ENCODE results near the gene XIRP1.

XIRP1 gene

DNA sequence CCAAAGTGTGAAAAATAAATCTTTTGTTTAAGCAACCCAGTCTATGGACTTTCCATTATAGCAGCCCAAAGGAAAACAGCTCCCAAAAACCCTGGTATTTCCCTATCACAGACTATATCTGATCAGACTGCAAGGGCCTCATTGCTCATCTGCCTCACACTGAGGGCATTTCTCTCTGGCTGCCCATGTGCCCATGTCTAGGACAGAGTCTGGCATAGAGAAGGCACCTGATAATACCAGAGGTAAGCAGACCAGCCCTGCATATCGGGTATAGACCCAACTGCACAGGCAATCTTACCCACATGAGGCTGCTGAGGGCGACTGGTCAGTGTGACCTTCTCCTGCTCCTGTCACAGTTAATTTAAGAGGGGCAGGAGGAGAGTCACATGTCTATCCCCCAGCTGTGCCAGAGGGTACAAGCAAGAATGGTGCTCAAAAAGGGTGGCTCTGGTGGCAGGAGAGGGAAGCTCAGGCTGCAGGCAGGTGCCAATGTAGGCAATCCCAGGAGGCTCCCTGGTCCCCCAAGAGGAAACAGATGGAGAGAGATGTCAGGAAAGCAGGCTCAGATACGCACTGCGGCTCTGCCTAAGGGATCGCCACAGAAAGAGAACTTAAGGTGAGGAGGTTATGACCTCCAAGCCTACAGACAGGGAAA lies 42.1 kb downstream of the XIRP1 start:
- Mint-ChIP-seq H3K27me3 (ENCODE audit: low read depth) (no peaks in the 10 kb centered on the region), H3K9me3 (no peaks in the 10 kb centered on the region), H3K4me3 (peak overlapping the region; percentile 96), H3K36me3 (ENCODE audit: low read depth) (peaks cover 30% of the 10 kb centered on the region), H3K27ac (peak overlapping the region; percentile 97), H3K4me1 (ENCODE audit: low read depth) (peaks cover 69% of the 10 kb centered on the region)

DNA sequence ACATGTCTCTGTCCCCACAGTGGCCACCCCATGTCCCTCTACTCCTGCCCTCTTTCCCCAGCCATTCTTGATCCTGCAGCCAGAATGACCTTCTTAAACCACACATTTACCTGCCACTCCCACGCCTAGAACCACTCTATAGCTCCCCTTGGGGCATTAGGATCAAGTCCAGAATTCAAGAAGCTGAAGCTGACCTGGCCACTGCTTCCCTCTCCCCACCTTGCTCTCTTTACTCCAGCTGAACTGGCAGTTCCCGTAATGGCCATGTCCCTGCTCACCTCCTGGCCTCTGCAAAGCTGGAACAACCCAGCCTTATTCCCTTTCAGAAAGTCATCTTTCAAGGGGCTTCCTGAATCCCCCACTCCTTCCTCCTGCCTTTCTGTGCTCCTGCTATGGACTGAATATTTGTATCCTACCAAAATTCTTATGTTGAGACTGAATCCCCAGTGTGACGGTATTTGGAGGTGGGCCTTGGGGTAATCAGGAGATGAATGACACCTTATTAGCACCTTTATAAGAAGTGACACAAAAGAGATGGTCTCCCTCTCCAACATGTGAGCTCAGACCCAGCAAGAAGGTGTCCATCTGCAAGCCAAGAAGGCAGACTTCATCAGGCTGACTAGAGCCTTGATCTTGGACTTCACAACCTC lies 42.8 kb downstream of the XIRP1 start:
- Mint-ChIP-seq H3K4me3 (peak overlapping the region; percentile 96), H3K9me3 (no peaks in the 10 kb centered on the region), H3K36me3 (ENCODE audit: low read depth) (peaks cover 32% of the 10 kb centered on the region), H3K27ac (peak overlapping the region; percentile 97), H3K4me1 (ENCODE audit: low read depth) (peaks cover 69% of the 10 kb centered on the region), H3K27me3 (ENCODE audit: low read depth) (no peaks in the 10 kb centered on the region)

- no peaks in the 10 kb centered on the region for H3K9me3 Mint-ChIP-seq
- peaks cover 38% of the 10 kb centered on the region for H3K36me3 Mint-ChIP-seq (ENCODE audit: low read depth)
- H3K27ac Mint-ChIP-seq = peak overlapping the region; percentile 97
- peak overlapping the region; percentile 96 for H3K4me3 Mint-ChIP-seq
- H3K4me1 Mint-ChIP-seq (ENCODE audit: low read depth) = peaks cover 65% of the 10 kb centered on the region
- no peaks in the 10 kb centered on the region for H3K27me3 Mint-ChIP-seq (ENCODE audit: low read depth)
Observed at GRCh38 chr3:39149059-39149455, 43.3 kb downstream of the XIRP1 start.

GRCh38 chr3:39148435-39149058 lies 43.8 kb downstream of the XIRP1 start:
- Mint-ChIP-seq H3K27ac (peak overlapping the region; percentile 97), H3K27me3 (ENCODE audit: low read depth) (no peaks in the 10 kb centered on the region), H3K9me3 (no peaks in the 10 kb centered on the region), H3K4me3 (peak overlapping the region; percentile 96), H3K36me3 (ENCODE audit: low read depth) (peaks cover 42% of the 10 kb centered on the region), H3K4me1 (ENCODE audit: low read depth) (peaks cover 65% of the 10 kb centered on the region)

GRCh38 chr3:39147711-39148434 lies 44.5 kb downstream of the XIRP1 start:
- Mint-ChIP-seq H3K36me3 (ENCODE audit: low read depth) (peaks cover 47% of the 10 kb centered on the region), H3K27ac (peak overlapping the region; percentile 97), H3K9me3 (no peaks in the 10 kb centered on the region), H3K4me3 (peak overlapping the region; percentile 96), H3K27me3 (ENCODE audit: low read depth) (no peaks in the 10 kb centered on the region), H3K4me1 (ENCODE audit: low read depth) (peaks cover 65% of the 10 kb centered on the region)

DNA sequence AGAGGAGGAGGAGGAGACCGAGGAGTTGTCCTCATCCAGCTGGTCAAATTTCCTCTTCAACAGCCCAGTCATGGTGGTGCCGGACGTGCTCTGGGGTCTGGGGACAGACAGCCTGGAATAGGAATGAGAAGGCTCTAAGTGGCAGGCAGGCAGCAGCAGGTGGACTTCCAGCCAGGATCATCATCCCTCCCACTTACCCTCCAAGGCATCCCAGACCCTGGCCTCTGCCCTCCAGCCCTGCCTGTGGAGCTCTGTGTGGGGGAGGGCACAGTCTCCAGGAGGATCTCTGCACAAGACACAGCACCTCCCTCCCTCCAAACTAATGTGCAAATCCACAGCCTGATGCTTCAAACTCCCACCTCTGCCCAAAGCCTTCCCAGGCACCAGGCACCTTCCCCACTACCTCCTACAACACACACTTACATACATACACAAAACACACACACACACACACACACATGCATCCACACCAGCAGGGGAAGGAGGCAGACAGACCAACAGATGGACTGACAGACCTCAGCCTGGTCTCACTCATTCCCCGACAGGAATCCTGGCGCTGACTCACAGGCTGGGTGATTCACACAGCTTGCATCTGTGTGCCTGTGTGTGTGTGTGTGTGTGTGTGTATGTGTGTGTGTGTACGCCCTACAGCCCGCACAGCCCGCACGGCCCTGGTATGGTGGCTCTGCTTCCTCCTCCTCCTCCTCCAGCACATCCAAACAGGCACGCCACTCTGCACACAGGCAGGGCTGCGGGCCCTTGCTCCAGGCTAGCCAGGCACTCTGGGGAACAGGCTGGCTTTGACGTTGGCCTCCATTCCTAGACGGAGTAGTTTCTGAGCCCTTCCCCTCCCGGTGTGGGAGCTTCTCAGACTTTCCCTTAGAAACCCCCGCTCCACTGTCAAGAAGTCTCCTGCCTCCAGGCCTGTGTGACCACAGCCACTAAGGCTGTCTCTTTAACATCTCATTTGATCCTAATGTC lies 45.5 kb downstream of the XIRP1 start:
- H3K4me1 Mint-ChIP-seq (ENCODE audit: low read depth) = peaks cover 61% of the 10 kb centered on the region
- peak overlapping the region; percentile 96 for H3K4me3 Mint-ChIP-seq
- H3K27ac Mint-ChIP-seq = peak overlapping the region; percentile 97
- H3K9me3 Mint-ChIP-seq = no peaks in the 10 kb centered on the region
- peaks cover 46% of the 10 kb centered on the region for H3K36me3 Mint-ChIP-seq (ENCODE audit: low read depth)
- no peaks in the 10 kb centered on the region for H3K27me3 Mint-ChIP-seq (ENCODE audit: low read depth)

DNA sequence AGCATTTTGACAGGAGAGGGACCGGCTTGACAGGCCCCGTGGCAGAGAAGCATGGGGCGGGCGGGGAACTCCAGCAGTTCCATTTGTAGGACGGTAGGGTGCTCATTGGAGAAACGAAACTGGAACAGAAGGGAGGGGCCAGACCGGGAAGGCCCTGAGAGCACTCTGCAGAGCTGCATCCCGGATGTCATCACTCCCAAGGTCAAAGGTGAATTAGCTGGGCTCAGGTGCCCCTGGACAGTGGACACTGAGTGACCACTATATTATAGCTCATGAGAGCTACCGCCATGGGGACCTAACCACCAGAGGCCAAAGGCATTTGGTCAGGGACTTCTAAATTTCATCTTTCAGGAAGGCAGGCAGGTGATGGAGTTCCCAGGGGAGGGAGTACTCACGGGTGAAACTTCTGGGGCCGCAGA lies 46.3 kb downstream of the XIRP1 start:
- no peaks in the 10 kb centered on the region for H3K9me3 Mint-ChIP-seq
- H3K4me1 Mint-ChIP-seq (ENCODE audit: low read depth) = peaks cover 55% of the 10 kb centered on the region
- H3K36me3 Mint-ChIP-seq (ENCODE audit: low read depth) = peaks cover 50% of the 10 kb centered on the region
- H3K27me3 Mint-ChIP-seq (ENCODE audit: low read depth) = no peaks in the 10 kb centered on the region
- H3K27ac Mint-ChIP-seq = peak overlapping the region; percentile 97
- H3K4me3 Mint-ChIP-seq = peak overlapping the region; percentile 96

- Mint-ChIP-seq H3K9me3 (no peaks in the 10 kb centered on the region), H3K27me3 (ENCODE audit: low read depth) (no peaks in the 10 kb centered on the region), H3K4me1 (ENCODE audit: low read depth) (peaks cover 45% of the 10 kb centered on the region), H3K27ac (peak overlapping the region; percentile 26), H3K4me3 (no peak overlapping the region), H3K36me3 (ENCODE audit: low read depth) (peaks cover 53% of the 10 kb centered on the region)
Observed at GRCh38 chr3:39144748-39145380, 47.5 kb downstream of the XIRP1 start.

GRCh38 chr3:39144095-39144747 lies 48.2 kb downstream of the XIRP1 start:
- H3K36me3 Mint-ChIP-seq (ENCODE audit: low read depth) = peaks cover 58% of the 10 kb centered on the region
- H3K27me3 Mint-ChIP-seq (ENCODE audit: low read depth) = no peaks in the 10 kb centered on the region

GRCh38 chr3:39143051-39143885 lies 49.1 kb downstream of the XIRP1 start:
- no peaks in the 10 kb centered on the region for H3K9me3 Mint-ChIP-seq
- H3K27ac Mint-ChIP-seq = no peak overlapping the region
- H3K4me1 Mint-ChIP-seq (ENCODE audit: low read depth) = peaks cover 32% of the 10 kb centered on the region
- H3K36me3 Mint-ChIP-seq (ENCODE audit: low read depth) = peaks cover 56% of the 10 kb centered on the region
- H3K4me3 Mint-ChIP-seq = no peak overlapping the region
- H3K27me3 Mint-ChIP-seq (ENCODE audit: low read depth) = no peaks in the 10 kb centered on the region

More at GRCh38 chr3:39144095-39144747, 48.2 kb downstream of the XIRP1 start:
- Mint-ChIP-seq H3K27ac (peak overlapping the region; percentile 26), H3K4me3 (no peak overlapping the region), H3K4me1 (ENCODE audit: low read depth) (peaks cover 38% of the 10 kb centered on the region), H3K9me3 (no peaks in the 10 kb centered on the region)

DNA sequence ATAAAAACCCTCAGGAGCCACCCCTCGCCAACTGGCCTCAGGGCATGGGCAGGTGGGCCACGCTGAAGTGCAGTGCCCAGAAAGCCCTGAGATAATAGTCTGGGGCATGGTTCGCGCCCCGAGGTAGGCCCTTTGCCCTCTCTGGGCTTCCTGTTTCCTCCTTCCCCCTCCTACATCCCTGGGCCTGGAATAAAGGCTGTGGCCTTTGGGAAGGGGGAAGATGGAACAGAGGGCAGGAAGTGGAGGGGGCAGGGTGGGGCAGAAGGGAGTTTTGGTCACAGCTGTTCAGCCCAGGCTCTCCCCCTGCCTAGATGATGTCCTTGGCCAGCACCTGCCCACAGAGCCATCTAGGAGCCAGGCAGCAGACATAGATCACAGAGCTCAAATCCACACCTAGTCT lies 50.3 kb downstream of the XIRP1 start:
- Mint-ChIP-seq H3K4me3 (no peak overlapping the region), H3K36me3 (ENCODE audit: low read depth) (peaks cover 53% of the 10 kb centered on the region), H3K27ac (no peak overlapping the region), H3K27me3 (ENCODE audit: low read depth) (no peaks in the 10 kb centered on the region), H3K4me1 (ENCODE audit: low read depth) (peaks cover 23% of the 10 kb centered on the region), H3K9me3 (no peaks in the 10 kb centered on the region)

GRCh38 chr3:39141171-39141995 lies 51.0 kb downstream of the XIRP1 start:
- Mint-ChIP-seq H3K4me1 (ENCODE audit: low read depth) (peaks cover 19% of the 10 kb centered on the region), H3K9me3 (no peaks in the 10 kb centered on the region), H3K4me3 (no peak overlapping the region), H3K36me3 (ENCODE audit: low read depth) (peaks cover 48% of the 10 kb centered on the region), H3K27me3 (ENCODE audit: low read depth) (no peaks in the 10 kb centered on the region), H3K27ac (peak overlapping the region; percentile 63)

Measured in T-helper 1 cell treated with Interleukin-12 subunit alpha and Interleukin-12 subunit beta and Interleukin-4 antibody, amounts not matched to agents 30 μg/mL and 1 μg/mL, for 36 hours (primary cell).